Natural killer cell (primary cell): ENCODE measurements around the gene LGR5. TPM values are rescaled to one million over a fixed set of nuclear protein-coding genes. Genes with fewer than 3 reads are reported as not detected.
A peak's percentile ranks its signal among the peaks of the same experiment; 100 is the strongest.

ENCODE experiments used
- ATAC-seq, 3 donors: fragments of 150-1000 bp in 2 of 3; fragments of 200-7000 bp in 1 of 3; cut with Tn5 transposase; 1 replicate in 1 of 3; 2 replicates in 2 of 3; pipeline ENCODE4 v1.10.0; 2021; ENCODE audit warnings: mild to moderate bottlenecking in 2 of 3, moderate library complexity in 2 of 3
- DNase-seq, 2 donors: peaks; one replicate each; pipeline versions ENCODE4 v3.0.0 to v3.0.0-alpha.2; 2013 to 2021; ENCODE audit warnings: mixed read lengths in 1 of 2
- H3K27ac ChIP-seq: one replicate; pipeline ENCODE4 v1.5.1; 2013; ENCODE audit warnings: mild to moderate bottlenecking, low read length
- H3K27me3 ChIP-seq: one replicate; pipeline ENCODE4 v1.6.1; 2013; ENCODE audit warnings: low read length; ENCODE audit not compliant: control insufficient read depth, insufficient read depth
- H3K36me3 ChIP-seq: one replicate; pipeline ENCODE4 v1.6.1; 2013; ENCODE audit warnings: low read length; ENCODE audit not compliant: control insufficient read depth, insufficient read depth
- H3K4me1 ChIP-seq: one replicate; pipeline ENCODE4 v1.6.1; 2013; ENCODE audit warnings: low read length; ENCODE audit not compliant: control insufficient read depth, insufficient read depth
- H3K4me3 ChIP-seq: one replicate; pipeline ENCODE4 v1.5.1; 2013; ENCODE audit warnings: low read length
- H3K9me3 ChIP-seq: one replicate; pipeline ENCODE4 v1.6.1; 2013; ENCODE audit warnings: low read length; ENCODE audit not compliant: control insufficient read depth, insufficient read depth
- H3K27ac Mint-ChIP-seq, 2 donors: one replicate each; pipeline ENCODE4 v1.8.0; 2022; ENCODE audit warnings: mild to moderate bottlenecking in 2 of 2, mixed read lengths in 2 of 2, moderate library complexity in 1 of 2
- H3K27me3 Mint-ChIP-seq, 2 donors: one replicate each; pipeline ENCODE4 v1.8.0; 2022; ENCODE audit warnings: low read depth in 2 of 2, mixed read lengths in 2 of 2
- H3K36me3 Mint-ChIP-seq: one replicate; pipeline ENCODE4 v1.8.0; 2022; ENCODE audit warnings: mixed read lengths
- H3K4me1 Mint-ChIP-seq, 2 donors: one replicate each; pipeline ENCODE4 v1.8.0; 2022; ENCODE audit warnings: mixed read lengths in 2 of 2
- H3K4me3 Mint-ChIP-seq: one replicate; pipeline ENCODE4 v1.8.0; 2022; ENCODE audit warnings: mild to moderate bottlenecking, moderate library complexity, mixed read lengths
- H3K9me3 Mint-ChIP-seq, 2 donors: one replicate each; pipeline ENCODE4 v1.8.0; 2022; ENCODE audit warnings: mixed read lengths in 2 of 2
- CTCF ChIP-seq: fragments of 200-600 bp; IDR thresholded peaks from one replicate; pipeline ENCODE4 v1.8.0; 2022; ENCODE audit warnings: antibody characterized with exemption
- WGBS: methylation state at CpG from one replicate; pipeline ENCODE4 v1.1.7; 2013; ENCODE audit warnings: missing lambda C conversion rate; ENCODE audit not compliant: insufficient coverage; 5-methylcytosine and 5-hydroxymethylcytosine counted together
- intact Hi-C: fragments of 100-400 bp; cut with micrococcal nuclease; formaldehyde crosslinking; loops from one replicate; pipeline ENCODE4 v1.14.2; 2022
- total RNA-seq, 4 donors: library from RNA; stranded (reverse); fragments of 120-200 nt in 1 of 4; gene quantifications; one replicate each; pipeline versions ENCODE4 v1.2.3 to v1.2.4, GENCODE V29; 2013 to 2022

Gene LGR5
- total RNA-seq, 3 donors from 2014 or later (not counting 1 experiment from before 2014, with no cell fraction given) = not detected

GRCh38 chr12:71492604-71493003 lies 53.0 kb downstream of the LGR5 start:
- intact Hi-C loops = no loop called here
- Mint-ChIP-seq H3K4me3 (no peak overlapping the region), H3K27me3 (peaks cover 0 to 2% of the 10 kb centered on the region in 2 donors), H3K4me1 (no peaks in the 10 kb centered on the region), H3K9me3 (peaks cover 0 to 2% of the 10 kb centered on the region in 2 donors), H3K27ac (no peak overlapping the region), H3K36me3 (no peaks in the 10 kb centered on the region)
- H3K27ac ChIP-seq = no peak overlapping the region
- no peak for DNase-seq
- no peaks in the 10 kb centered on the region for H3K4me1 ChIP-seq
- H3K9me3 ChIP-seq = peaks cover 2% of the 10 kb centered on the region
- no peak for TF ChIP-seq CTCF
- no peaks in the 10 kb centered on the region for H3K27me3 ChIP-seq
- WGBS = 82% methylated on average over 2 of the region's 2 CpGs
- ATAC-seq = no peak
- no peaks in the 10 kb centered on the region for H3K36me3 ChIP-seq
- no peak overlapping the region for H3K4me3 ChIP-seq

DNA sequence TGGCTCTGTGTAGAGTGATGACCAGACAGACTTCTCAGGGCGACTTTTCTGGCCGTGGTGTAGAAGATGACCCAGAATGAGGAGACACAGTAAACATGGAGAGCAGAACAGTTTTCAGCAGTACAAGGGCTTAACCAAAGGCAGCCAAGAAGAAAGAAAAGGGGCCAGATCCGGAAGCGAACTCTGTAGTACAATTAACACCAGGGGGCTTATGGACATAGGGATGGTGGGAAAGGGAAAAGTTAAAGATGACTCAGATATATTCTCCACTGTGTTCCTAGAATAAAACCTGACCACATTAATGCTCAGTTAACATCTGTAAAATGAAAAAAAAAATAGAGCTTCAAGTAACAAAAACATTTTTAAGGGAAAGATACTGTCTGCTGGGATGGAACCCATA lies 60.2 kb downstream of the LGR5 start:
- Mint-ChIP-seq H3K9me3 (no peaks in the 10 kb centered on the region), H3K4me1 (no peaks in the 10 kb centered on the region), H3K36me3 (no peaks in the 10 kb centered on the region), H3K27me3 (no peaks in the 10 kb centered on the region), H3K27ac (no peak overlapping the region), H3K4me3 (no peak overlapping the region)
- intact Hi-C loops = no loop called here
- ATAC-seq (no peak), DNase-seq (no peak)
- Histone ChIP-seq H3K9me3 (peaks cover 2% of the 10 kb centered on the region), H3K4me3 (no peak overlapping the region), H3K4me1 (no peaks in the 10 kb centered on the region), H3K27ac (no peak overlapping the region), H3K36me3 (no peaks in the 10 kb centered on the region), H3K27me3 (no peaks in the 10 kb centered on the region)
- no peak for TF ChIP-seq CTCF
- WGBS = 94% methylated on average over 4 of the region's 4 CpGs

DNA sequence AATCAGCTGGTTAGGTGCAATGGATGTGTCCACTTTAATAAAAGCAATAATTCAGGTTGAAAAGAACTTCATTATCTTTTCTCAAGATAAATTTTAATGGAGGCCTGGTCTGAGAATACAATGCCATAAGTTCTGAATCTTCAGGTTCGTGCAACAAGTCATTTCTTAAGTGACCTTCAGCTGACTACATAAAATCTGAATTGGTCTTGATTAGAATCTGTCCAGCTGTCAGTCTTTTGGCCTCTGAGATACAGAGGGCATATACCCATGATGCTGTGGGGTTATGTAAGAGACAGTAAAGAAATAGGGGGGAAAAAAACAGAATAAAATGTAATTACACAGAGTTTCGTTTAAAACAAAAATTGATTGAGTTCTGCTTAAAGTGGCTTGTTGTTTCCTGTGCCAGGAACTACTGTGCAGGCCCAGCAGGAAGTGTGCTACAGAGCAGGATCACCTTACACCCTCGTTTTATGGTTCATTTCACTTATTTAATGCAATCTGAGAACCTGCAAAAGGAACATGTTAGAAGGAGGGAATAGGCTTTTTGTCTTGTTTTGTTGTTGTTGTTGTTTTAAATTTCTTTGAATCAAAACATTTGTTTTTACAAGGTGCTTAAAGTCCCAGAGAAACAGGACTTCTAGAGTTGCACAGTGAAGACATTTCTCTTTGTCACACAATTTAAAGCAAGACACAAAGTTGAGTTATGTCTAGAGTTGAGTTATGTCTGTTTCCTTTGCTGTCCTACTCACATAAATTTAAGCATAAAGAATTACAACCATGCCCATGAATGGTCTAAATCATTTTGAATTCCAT lies 64.2 kb downstream of the LGR5 start:
- ATAC-seq = no peak
- H3K4me3 Mint-ChIP-seq = no peak overlapping the region
- H3K27me3 Mint-ChIP-seq = no peaks in the 10 kb centered on the region

More for the DNA sequence above, 64.2 kb downstream of the LGR5 start:
- 9% methylated on average over 2 of the region's 3 CpGs for WGBS
- no peak for TF ChIP-seq CTCF
- H3K36me3 ChIP-seq = no peaks in the 10 kb centered on the region
- no peaks in the 10 kb centered on the region for H3K9me3 Mint-ChIP-seq
- no peak overlapping the region for H3K27ac ChIP-seq
- peak in 1 of 2 donors; percentile 21 for DNase-seq
- no peak overlapping the region for H3K4me3 ChIP-seq
- H3K4me1 ChIP-seq = no peaks in the 10 kb centered on the region
- H3K27ac Mint-ChIP-seq = no peak overlapping the region
- H3K4me1 Mint-ChIP-seq = no peaks in the 10 kb centered on the region
- no peaks in the 10 kb centered on the region for H3K27me3 ChIP-seq
- H3K36me3 Mint-ChIP-seq = no peaks in the 10 kb centered on the region
- intact Hi-C loops = no loop called here
- no peaks in the 10 kb centered on the region for H3K9me3 ChIP-seq
